ENCODE data around the gene LPAR1.

The LPAR1 gene

GRCh38 chr9:111027798-111028197 lies 10.5 kb downstream of the LPAR1 start:
- ATAC-seq, result no peak
- H3K4me3 Mint-ChIP-seq, result no peak overlapping the region
- H3K27me3 Mint-ChIP-seq, result peaks cover 18% of the 10 kb centered on the region
- no peaks in the 10 kb centered on the region for H3K4me1 Mint-ChIP-seq
- peaks cover 0 to 8% of the 10 kb centered on the region in 2 donors for H3K9me3 Mint-ChIP-seq
- DNase-seq, result no peak
- no peak overlapping the region for H3K27ac Mint-ChIP-seq

DNA sequence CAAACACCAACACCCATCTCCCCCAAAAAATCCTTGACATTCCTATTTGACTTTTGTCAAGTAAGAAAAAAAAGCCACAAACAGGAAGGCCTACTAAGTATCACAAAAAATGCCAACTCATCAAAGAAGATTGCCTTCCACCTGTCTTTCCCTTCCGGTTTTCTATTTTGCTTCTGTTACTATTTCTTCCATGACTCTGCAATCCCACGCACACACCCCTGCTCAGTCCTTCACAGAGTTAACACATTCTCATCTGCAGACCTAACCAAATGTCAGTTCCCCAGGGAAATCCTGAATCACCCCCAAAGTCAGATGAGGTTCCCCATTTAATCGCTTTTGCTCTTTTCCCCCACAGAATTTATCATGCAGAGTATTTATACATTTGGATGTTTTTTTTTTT lies 15.1 kb downstream of the LPAR1 start:
- no peak for ATAC-seq
- H3K27ac Mint-ChIP-seq, result no peak overlapping the region

GRCh38 chr9:111020594-111020993 lies 17.7 kb downstream of the LPAR1 start:
- H3K27me3 Mint-ChIP-seq, result no peaks in the 10 kb centered on the region
- H3K27ac Mint-ChIP-seq, result no peak overlapping the region
- no peak for ATAC-seq
- peaks cover 0 to 8% of the 10 kb centered on the region in 2 donors for H3K9me3 Mint-ChIP-seq
- H3K4me3 Mint-ChIP-seq, result no peak overlapping the region
- no peaks in the 10 kb centered on the region for H3K4me1 Mint-ChIP-seq
- DNase-seq, result no peak

More for the DNA sequence above, 15.1 kb downstream of the LPAR1 start:
- Mint-ChIP-seq H3K27me3 (no peaks in the 10 kb centered on the region), H3K4me3 (no peak overlapping the region), H3K4me1 (no peaks in the 10 kb centered on the region), H3K9me3 (peaks cover 0 to 8% of the 10 kb centered on the region in 2 donors)
- DNase-seq, result no peak

- DNase-seq, result no peak
Measured at GRCh38 chr9:111016426-111017045, 21.7 kb downstream of the LPAR1 start.

DNA sequence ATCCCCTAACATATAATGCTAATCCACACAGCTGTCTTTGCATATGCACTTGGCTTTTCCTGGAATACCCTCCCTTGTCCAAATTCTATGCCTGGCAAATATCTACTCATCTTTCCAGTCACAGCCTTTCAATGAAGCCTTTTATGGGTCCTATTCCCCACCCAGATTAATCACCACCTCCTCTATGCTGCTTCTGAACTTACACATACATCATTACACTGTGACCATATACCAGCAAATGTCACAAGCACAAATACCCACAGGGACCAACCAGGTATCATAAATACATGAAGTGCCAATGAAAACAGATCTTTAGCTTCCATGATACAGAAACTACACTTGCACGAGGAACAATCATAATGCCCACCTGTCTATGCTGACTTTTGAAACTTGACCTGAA lies 22.3 kb downstream of the LPAR1 start:
- H3K9me3 Mint-ChIP-seq, result no peaks in the 10 kb centered on the region
- no peaks in the 10 kb centered on the region for H3K4me1 Mint-ChIP-seq
- H3K27ac Mint-ChIP-seq, result no peak overlapping the region
- DNase-seq (no peak), ATAC-seq (no peak)
- no peak overlapping the region for H3K4me3 Mint-ChIP-seq
- no peaks in the 10 kb centered on the region for H3K27me3 Mint-ChIP-seq

More at GRCh38 chr9:111016426-111017045, 21.7 kb downstream of the LPAR1 start:
- no peak overlapping the region for H3K27ac Mint-ChIP-seq
- ATAC-seq, result no peak
- no peaks in the 10 kb centered on the region for H3K27me3 Mint-ChIP-seq
- no peaks in the 10 kb centered on the region for H3K4me1 Mint-ChIP-seq
- no peak overlapping the region for H3K4me3 Mint-ChIP-seq
- no peaks in the 10 kb centered on the region for H3K9me3 Mint-ChIP-seq

DNA sequence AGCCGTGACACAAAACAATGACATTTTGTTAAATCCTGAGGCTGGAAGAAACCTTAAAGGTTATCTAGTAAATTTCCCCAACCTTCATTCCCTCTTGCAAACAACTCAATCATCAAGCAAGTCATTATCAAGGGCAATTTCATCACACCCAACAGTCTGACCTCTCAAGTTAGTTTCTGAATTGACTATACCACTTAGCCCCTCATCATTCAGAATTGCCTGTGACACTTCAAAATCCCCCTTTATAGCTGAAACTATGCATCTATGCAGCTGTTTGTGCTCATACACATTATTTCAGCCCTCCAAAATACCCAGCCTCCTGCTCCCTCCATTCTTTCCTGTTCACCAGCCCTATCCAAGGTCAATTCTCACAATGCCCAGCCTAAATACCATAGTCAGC lies 24.6 kb downstream of the LPAR1 start:
- H3K27ac Mint-ChIP-seq, result no peak overlapping the region
- ATAC-seq (no peak), DNase-seq (no peak)
- no peak overlapping the region for H3K4me3 Mint-ChIP-seq
- H3K9me3 Mint-ChIP-seq, result no peaks in the 10 kb centered on the region
- no peaks in the 10 kb centered on the region for H3K4me1 Mint-ChIP-seq
- H3K27me3 Mint-ChIP-seq, result no peaks in the 10 kb centered on the region

DNA sequence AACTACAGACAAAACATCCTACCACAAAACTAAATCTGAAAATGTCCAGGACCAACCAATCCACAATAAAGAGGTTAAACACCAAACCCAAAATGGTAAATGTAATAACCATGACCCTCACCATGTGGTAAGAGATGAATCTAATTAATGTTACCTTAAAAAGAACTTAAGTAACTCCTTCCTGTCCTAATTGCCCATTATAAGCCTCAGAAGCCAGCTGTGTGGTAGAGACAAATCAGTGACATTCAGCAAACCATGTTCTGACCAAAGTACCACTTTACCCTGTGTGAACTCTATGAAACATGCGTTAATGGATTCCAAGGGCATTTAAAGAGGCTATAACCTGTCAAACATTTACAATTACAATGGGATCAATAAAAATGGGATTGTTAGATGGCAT lies 25.0 kb downstream of the LPAR1 start:
- no peak overlapping the region for H3K27ac Mint-ChIP-seq
- H3K4me1 Mint-ChIP-seq, result no peaks in the 10 kb centered on the region
- H3K27me3 Mint-ChIP-seq, result no peaks in the 10 kb centered on the region
- H3K9me3 Mint-ChIP-seq, result no peaks in the 10 kb centered on the region
- ATAC-seq (no peak), DNase-seq (no peak)
- no peak overlapping the region for H3K4me3 Mint-ChIP-seq

DNA sequence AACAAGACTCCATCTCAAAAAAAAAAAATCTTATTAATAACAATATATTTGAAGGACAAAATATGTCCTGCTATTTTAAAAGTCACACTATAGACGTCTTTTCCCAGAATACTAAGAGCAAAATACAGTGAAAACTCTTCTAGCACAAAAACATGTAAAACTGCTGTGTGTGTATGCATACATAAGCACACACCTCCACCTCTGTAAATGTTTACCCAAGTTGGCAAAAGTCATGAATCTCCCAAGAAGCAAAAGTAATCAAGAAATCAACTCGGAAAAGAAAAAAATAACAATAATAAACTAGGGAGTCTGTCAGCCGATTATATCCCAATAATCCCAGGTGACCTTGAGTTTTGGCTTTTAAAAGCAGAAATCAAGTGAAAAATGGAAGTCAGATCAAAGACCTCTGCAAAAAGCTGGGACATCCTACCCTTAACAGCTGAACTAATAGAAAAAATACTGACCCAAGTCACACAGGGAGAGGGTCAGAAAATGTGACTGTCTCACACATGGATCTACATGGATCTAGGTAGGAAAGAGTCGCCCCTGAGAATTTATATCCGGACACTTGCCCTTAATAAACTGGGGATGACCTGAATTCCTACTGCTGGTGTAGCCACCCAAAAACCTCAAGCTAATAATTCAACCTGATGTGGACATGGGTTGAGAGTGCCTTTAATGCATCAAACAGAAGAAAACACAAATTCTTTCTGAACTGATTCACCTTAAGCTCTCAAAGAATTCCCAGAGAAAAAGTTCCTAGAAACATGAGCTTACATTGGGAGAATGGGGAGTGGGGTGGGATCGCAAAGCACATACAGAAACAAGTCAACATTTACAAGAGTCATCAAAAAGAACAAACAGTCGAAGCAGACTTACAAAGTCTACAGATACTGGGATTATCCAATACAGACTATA lies 29.9 kb downstream of the LPAR1 start:
- Mint-ChIP-seq H3K4me1 (no peaks in the 10 kb centered on the region), H3K9me3 (peaks cover 0 to 6% of the 10 kb centered on the region in 2 donors), H3K27ac (no peak overlapping the region), H3K27me3 (no peaks in the 10 kb centered on the region), H3K4me3 (no peak overlapping the region)
- DNase-seq (no peak), ATAC-seq (no peak)

GRCh38 chr9:111005746-111006470 lies 32.4 kb downstream of the LPAR1 start:
- Mint-ChIP-seq H3K4me1 (no peaks in the 10 kb centered on the region), H3K27me3 (no peaks in the 10 kb centered on the region), H3K9me3 (peaks cover 2 to 6% of the 10 kb centered on the region in 2 donors), H3K27ac (no peak overlapping the region), H3K4me3 (no peak overlapping the region)
- no peak for DNase-seq
- ATAC-seq, result no peak

GRCh38 chr9:111004936-111005335 lies 33.3 kb downstream of the LPAR1 start:
- H3K27me3 Mint-ChIP-seq, result no peaks in the 10 kb centered on the region
- H3K9me3 Mint-ChIP-seq, result peaks cover 6 to 7% of the 10 kb centered on the region in 2 donors
- H3K27ac Mint-ChIP-seq, result no peak overlapping the region

DNA sequence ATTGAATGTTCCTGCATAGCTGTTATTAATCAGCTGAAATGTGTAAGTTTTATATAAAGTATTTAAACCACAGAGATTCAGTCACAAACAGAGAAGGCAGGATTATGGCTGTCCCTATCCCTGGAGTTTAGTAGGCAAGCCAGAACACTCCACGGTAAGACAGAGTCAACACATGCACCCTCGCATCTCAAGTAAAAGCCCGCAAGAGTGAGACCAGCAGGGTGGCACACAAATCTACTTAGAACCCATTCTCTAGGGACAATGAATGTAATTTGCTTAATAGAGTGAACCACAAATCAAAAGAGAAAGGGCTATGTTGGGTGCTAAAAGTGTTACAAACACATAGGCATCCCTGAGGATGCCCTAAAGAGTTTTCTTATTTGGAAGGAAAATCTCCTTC lies 35.1 kb downstream of the LPAR1 start:
- no peaks in the 10 kb centered on the region for H3K27me3 Mint-ChIP-seq
- no peak overlapping the region for H3K4me3 Mint-ChIP-seq
- peaks cover 6 to 7% of the 10 kb centered on the region in 2 donors for H3K9me3 Mint-ChIP-seq
- ATAC-seq (no peak), DNase-seq (no peak)
- no peak overlapping the region for H3K27ac Mint-ChIP-seq
- no peaks in the 10 kb centered on the region for H3K4me1 Mint-ChIP-seq

More at GRCh38 chr9:111004936-111005335, 33.3 kb downstream of the LPAR1 start:
- Mint-ChIP-seq H3K4me1 (no peaks in the 10 kb centered on the region), H3K4me3 (no peak overlapping the region)
- ATAC-seq (no peak), DNase-seq (no peak)

DNA sequence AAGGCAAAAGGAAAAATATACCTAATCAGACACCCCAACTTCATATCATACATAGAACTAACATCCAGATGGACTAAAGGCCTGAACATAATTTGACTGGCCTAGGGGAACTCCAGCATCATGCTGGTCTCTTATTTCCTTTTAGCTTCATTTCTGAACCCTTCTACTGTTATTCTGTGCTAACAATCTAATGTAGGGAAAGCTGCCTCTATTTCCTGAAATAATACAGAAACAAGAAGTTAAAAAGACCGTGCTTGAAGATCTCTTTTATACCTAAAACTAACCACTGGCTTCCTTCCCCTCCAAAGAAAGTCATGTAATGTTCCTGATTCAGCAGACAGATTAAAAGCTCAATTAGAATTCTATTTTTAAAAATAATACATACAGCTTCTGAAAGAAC lies 36.7 kb downstream of the LPAR1 start:
- peaks cover 6 to 7% of the 10 kb centered on the region in 2 donors for H3K9me3 Mint-ChIP-seq
- ATAC-seq (no peak), DNase-seq (no peak)
- H3K4me3 Mint-ChIP-seq, result no peak overlapping the region
- H3K27ac Mint-ChIP-seq, result no peak overlapping the region
- no peaks in the 10 kb centered on the region for H3K27me3 Mint-ChIP-seq
- H3K4me1 Mint-ChIP-seq, result no peaks in the 10 kb centered on the region

DNA sequence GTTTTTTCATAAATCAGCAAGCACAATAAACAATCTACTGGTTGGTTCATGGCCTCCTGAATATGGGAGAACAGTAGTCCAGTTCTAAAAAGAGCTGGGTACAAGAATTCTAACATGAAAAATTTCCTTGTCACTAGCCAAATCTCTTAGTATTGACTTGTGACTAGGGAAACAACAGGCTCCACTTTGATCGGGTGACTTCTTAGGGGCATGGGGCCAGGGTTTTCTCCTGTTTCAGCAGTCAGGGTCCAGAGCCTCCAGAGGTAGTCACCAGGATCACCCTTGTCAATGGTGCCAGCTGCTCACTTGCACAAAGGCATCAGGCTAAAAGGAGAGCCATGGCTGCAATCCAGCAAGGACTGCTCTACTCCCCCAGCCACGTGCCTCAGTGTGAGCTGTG lies 38.1 kb downstream of the LPAR1 start:
- H3K27ac Mint-ChIP-seq, result no peak overlapping the region
- no peak overlapping the region for H3K4me3 Mint-ChIP-seq
- no peaks in the 10 kb centered on the region for H3K4me1 Mint-ChIP-seq
- DNase-seq (no peak), ATAC-seq (no peak)
- H3K9me3 Mint-ChIP-seq, result peaks cover 0 to 7% of the 10 kb centered on the region in 2 donors
- no peaks in the 10 kb centered on the region for H3K27me3 Mint-ChIP-seq

DNA sequence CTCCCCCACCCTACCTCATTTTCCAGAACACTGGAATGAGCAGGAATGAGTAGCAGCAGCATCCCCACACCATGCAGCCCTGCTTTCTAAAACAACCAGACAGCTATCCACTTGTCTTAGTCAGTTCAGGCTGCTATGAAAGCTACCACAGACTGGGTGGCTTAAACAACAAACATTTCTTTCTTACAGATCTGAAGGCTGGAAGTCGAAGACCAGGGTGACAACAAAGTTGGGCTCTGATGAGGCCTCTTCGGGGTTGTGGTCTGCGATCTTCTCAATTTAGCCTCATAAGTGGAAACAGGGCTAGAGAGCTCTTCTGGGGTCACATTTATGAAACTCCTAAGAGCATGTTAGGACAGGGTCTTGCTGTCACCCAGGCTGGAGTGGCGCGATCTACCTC lies 38.9 kb downstream of the LPAR1 start:
- Mint-ChIP-seq H3K4me3 (no peak overlapping the region), H3K4me1 (no peaks in the 10 kb centered on the region), H3K27ac (no peak overlapping the region), H3K9me3 (peaks cover 0 to 7% of the 10 kb centered on the region in 2 donors), H3K27me3 (no peaks in the 10 kb centered on the region)
- DNase-seq, result no peak
- no peak for ATAC-seq

GRCh38 chr9:110997847-110998246 lies 40.4 kb downstream of the LPAR1 start:
- Mint-ChIP-seq H3K27me3 (no peaks in the 10 kb centered on the region), H3K9me3 (peaks cover 0 to 7% of the 10 kb centered on the region in 2 donors), H3K4me1 (no peaks in the 10 kb centered on the region), H3K27ac (no peak overlapping the region), H3K4me3 (no peak overlapping the region)
- ATAC-seq, result no peak
- no peak for DNase-seq

Measured in stimulated activated naive CD8-positive, alpha-beta T cell treated with anti-CD3 and anti-CD28 coated beads, Interleukin-15, amount 100 ng/mL, for 72 hours (primary cell).